GM21528 (cell line): ENCODE data around the gene SH3BP2.
"Not testable (repeated sequence)": the region's sequence is repeated elsewhere in the genome, so short reads cannot be mapped to it uniquely, and the experiment has no call there.

Experiments used
- ATAC-seq: cut with Tn5 transposase; IDR thresholded peaks from one replicate; pipeline ENCODE4 v1.9.1; 2021; ENCODE audit warnings: mild to moderate bottlenecking, moderate library complexity; ENCODE audit not compliant: unreplicated experiment, low FRiP score

Gene SH3BP2

GRCh38 chr4:2762048-2762447 lies 30.8 kb upstream of the SH3BP2 start:
- no peak for ATAC-seq

- ATAC-seq: not testable (repeated sequence)
These were observed 30.2 kb upstream of the SH3BP2 start for GRCh38 chr4:2762486-2763370.

GRCh38 chr4:2763511-2763967 lies 29.3 kb upstream of the SH3BP2 start:
- no peak for ATAC-seq

- ATAC-seq: no peak
These were observed 26.9 kb upstream of the SH3BP2 start for GRCh38 chr4:2765832-2766526.

- no peak for ATAC-seq
These were observed 25.7 kb upstream of the SH3BP2 start for GRCh38 chr4:2767046-2767704.

- no peak for ATAC-seq
These were observed 25.2 kb upstream of the SH3BP2 start for GRCh38 chr4:2767705-2768074.

- no peak for ATAC-seq
These were observed 24.8 kb upstream of the SH3BP2 start for GRCh38 chr4:2768124-2768523.

- no peak for ATAC-seq
These were observed 24.0 kb upstream of the SH3BP2 start for GRCh38 chr4:2768921-2769336.

GRCh38 chr4:2771264-2771663 lies 21.6 kb upstream of the SH3BP2 start:
- ATAC-seq: no peak

GRCh38 chr4:2780643-2781042 lies 12.2 kb upstream of the SH3BP2 start:
- ATAC-seq: not testable (repeated sequence)

GRCh38 chr4:2781911-2782310 lies 11.0 kb upstream of the SH3BP2 start:
- ATAC-seq: no peak

- no peak for ATAC-seq
These were observed 9.1 kb upstream of the SH3BP2 start for GRCh38 chr4:2783790-2784189.

- no peak for ATAC-seq
These were observed 7.3 kb upstream of the SH3BP2 start for GRCh38 chr4:2785613-2786012.

GRCh38 chr4:2786152-2786671 lies 6.7 kb upstream of the SH3BP2 start:
- ATAC-seq: no peak

GRCh38 chr4:2786794-2787229 lies 6.1 kb upstream of the SH3BP2 start:
- ATAC-seq: no peak

GRCh38 chr4:2787230-2788100 lies 5.4 kb upstream of the SH3BP2 start:
- peak; percentile 70 for ATAC-seq

GRCh38 chr4:2788101-2788500 lies 4.8 kb upstream of the SH3BP2 start:
- ATAC-seq: no peak

GRCh38 chr4:2788532-2789103 lies 4.3 kb upstream of the SH3BP2 start:
- ATAC-seq: no peak

- no peak for ATAC-seq
These were observed 3.5 kb upstream of the SH3BP2 start for GRCh38 chr4:2789351-2789750.
